ENCODE results near the gene SERPINA5. TPM values are rescaled to one million over a fixed set of nuclear protein-coding genes. Genes with fewer than 3 reads are reported as not detected.

SERPINA5 gene
- total and polyA plus RNA-seq, 2 of the 13 experiments (the other 11 are each of a cell fraction or from before 2014, with no cell fraction given): 449 to 498 TPM

DNA sequence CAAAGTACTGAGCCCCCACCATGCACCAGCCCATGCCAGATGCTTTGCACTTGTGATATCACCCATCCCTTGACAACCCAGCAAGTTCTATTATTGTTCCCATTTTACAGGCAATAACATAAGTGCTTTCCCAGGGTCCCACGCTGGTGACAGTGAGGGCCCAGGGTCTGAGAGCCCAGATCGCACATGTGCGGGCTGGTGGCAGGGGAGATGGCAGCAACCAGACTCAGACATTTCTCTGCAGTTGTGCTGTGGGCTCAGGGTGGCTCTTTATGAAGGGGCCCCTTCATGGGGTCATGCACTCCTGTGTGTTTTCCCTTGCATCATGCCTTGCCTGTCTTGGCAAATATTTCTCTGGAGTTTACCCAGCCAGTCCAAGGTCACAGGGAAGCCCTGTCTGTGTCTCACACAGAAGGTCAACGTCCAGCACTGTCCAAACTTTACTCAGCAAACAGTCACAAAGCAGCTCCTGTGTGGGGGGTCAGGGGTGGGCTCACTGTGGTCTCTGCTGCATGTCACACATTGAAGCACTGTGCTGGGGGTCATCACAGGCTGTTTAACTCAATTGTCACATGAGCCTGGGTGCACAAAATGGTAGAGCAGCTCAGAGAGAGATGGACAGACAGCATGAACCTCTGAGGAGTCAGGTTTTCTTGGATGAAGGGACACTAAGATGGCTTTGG lies 12.7 kb downstream of the SERPINA5 start (continued):
- TF ChIP-seq RERE (CRISPR knock-in tag; IDR thresholded peaks at IDR 0.05; ENCODE audit: low read depth) (peak; percentile 99), JDP2 (CRISPR knock-in tag; IDR thresholded peaks at IDR 0.05; ENCODE audit: borderline replicate concordance) (peak; percentile 89; the same call in 1 of the 2 replicates), FOXJ3 (CRISPR knock-in tag; IDR thresholded peaks at IDR 0.05; ENCODE audit: borderline replicate concordance) (peak; percentile 100), KLF13 (CRISPR knock-in tag; IDR thresholded peaks at IDR 0.05) (no peak), THAP11 (CRISPR knock-in tag; IDR thresholded peaks at IDR 0.05) (peak; percentile 83), ZNF431 (CRISPR knock-in tag; IDR thresholded peaks at IDR 0.05; ENCODE audit: borderline replicate concordance, low read depth) (peak; percentile 91), NFATC3 (CRISPR knock-in tag; IDR thresholded peaks at IDR 0.05) (no peak), RXRA (CRISPR knock-in tag; IDR thresholded peaks at IDR 0.05) (peak; percentile 100), CCAR2 (optimal IDR thresholded peaks at IDR 0.05; ENCODE audit: low read depth, low read length) (peak; percentile 91), TERF1 (CRISPR knock-in tag; IDR thresholded peaks at IDR 0.05) (no peak; the same call in 1 of the 2 replicates), ZNF512B (CRISPR knock-in tag; IDR thresholded peaks at IDR 0.05; ENCODE audit: borderline replicate concordance) (0 out of 2 replicates have a peak, but pooled peaks have one; percentile 81), KLF11 (CRISPR knock-in tag; IDR thresholded peaks at IDR 0.05) (peak; percentile 94; the same call in 1 of the 2 replicates), HMGA1 (CRISPR knock-in tag; conservative IDR thresholded peaks at IDR 0.05) (no peak), EZH2 (conservative IDR thresholded peaks at IDR 0.05; ENCODE audit: low read depth, low read length) (no peak)
- TF ChIP-seq, protein P1, sequence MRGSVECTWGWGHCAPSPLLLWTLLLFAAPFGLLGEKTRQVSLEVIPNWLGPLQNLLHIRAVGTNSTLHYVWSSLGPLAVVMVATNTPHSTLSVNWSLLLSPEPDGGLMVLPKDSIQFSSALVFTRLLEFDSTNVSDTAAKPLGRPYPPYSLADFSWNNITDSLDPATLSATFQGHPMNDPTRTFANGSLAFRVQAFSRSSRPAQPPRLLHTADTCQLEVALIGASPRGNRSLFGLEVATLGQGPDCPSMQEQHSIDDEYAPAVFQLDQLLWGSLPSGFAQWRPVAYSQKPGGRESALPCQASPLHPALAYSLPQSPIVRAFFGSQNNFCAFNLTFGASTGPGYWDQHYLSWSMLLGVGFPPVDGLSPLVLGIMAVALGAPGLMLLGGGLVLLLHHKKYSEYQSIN (CRISPR knock-in tag; IDR thresholded peaks at IDR 0.05; ENCODE audit: borderline replicate concordance): 0 out of 2 replicates have a peak, but pooled peaks have one; percentile 73
- TF ChIP-seq, protein P2, sequence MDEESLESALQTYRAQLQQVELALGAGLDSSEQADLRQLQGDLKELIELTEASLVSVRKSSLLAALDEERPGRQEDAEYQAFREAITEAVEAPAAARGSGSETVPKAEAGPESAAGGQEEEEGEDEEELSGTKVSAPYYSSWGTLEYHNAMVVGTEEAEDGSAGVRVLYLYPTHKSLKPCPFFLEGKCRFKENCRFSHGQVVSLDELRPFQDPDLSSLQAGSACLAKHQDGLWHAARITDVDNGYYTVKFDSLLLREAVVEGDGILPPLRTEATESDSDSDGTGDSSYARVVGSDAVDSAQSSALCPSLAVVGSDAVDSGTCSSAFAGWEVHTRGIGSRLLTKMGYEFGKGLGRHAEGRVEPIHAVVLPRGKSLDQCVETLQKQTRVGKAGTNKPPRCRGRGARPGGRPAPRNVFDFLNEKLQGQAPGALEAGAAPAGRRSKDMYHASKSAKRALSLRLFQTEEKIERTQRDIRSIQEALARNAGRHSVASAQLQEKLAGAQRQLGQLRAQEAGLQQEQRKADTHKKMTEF (CRISPR knock-in tag; IDR thresholded peaks at IDR 0.05): peak; percentile 100
